GM18499 (cell line): ENCODE data around the gene TCN2.
"Not testable (repeated sequence)": the region's sequence is repeated elsewhere in the genome, so short reads cannot be mapped to it uniquely, and the experiment has no call there.

Experiments
- ATAC-seq: cut with Tn5 transposase; IDR thresholded peaks from one replicate; pipeline ENCODE4 v1.9.1; 2021; ENCODE audit warnings: moderate number of reproducible peaks; ENCODE audit not compliant: insufficient read depth, unreplicated experiment

TCN2 gene

DNA sequence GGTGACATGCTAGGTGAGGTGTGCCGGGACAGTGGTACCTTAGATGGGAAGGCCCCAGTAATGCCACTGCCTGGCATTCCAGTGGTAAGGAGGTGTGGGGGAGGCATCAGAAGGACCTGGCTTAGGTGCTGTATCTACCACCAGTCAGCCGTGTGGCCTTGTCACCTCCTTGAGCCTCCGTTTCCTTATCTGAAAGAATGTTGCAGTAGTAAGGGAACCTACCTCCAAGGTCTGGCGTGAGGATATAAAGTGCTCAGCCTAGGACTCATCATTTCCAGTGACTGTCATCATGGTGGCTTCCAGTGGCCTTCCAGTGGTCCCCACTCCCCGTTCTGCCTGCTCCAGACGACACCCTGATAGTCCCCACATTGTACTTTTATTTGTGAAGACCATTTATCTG, 67.5 kb downstream of the TCN2 start:
- ATAC-seq = no peak

DNA sequence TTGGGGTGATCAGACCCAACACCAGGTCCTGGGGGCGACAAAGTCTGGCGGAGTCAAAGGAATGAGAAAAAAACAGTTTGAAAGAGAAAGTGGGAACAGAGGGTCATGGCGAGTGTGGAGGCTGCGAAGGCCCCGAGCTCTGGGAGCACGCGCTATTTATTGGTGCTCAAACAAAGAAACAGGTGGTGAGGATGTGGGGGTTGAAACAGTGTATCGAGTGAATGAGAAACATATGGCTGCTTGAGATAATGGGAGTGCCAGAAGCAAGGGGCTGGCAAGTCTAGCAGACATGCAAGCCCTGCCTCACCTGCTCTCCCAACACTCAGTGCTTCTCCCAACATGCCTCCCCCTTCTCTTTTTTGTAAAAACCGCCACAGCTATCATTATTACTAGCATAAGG, 68.5 kb downstream of the TCN2 start:
- no peak for ATAC-seq

DNA sequence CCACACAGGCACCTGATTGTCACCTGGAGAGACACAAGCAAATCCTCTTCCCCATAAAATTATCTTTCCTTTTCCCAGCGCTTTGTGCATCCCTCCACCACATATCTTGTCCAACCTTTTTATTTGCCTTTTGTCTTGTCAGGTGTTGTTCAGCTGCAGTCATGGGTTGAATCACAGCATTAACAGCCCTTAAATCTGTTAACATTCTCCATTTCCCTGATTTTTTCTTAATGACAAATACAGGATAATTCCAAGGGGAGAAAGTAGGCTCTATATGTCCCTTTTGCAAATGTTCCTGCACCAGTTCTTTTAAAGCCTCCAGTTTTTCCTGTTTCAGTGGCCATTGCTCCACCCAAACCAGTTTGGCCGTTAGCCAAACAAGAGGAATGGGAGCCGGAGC, 69.6 kb downstream of the TCN2 start:
- ATAC-seq = not testable (repeated sequence)
